Measurements from ENCODE around the gene TOLLIP. TPM values are rescaled to one million over a fixed set of nuclear protein-coding genes. Genes with fewer than 3 reads are reported as not detected.

TOLLIP gene
- total and polyA plus RNA-seq, 9 donors: 11.9 to 29.8 (median 24.5) TPM

- Histone ChIP-seq H3K4me1 (ENCODE audit: control insufficient read depth, insufficient read depth, low read length) (peaks cover 11% of the 10 kb centered on the region), H3K27me3 (ENCODE audit: control insufficient read depth, insufficient read depth, low read length) (no peaks in the 10 kb centered on the region), H3K4me3 (ENCODE audit: low read length) (no peak overlapping the region), H3K9me3 (replicated peaks; ENCODE audit: control insufficient read depth, low read depth, low read length) (no peaks in the 10 kb centered on the region), H3K36me3 (ENCODE audit: control insufficient read depth, insufficient read depth, low read length) (peaks cover 55% of the 10 kb centered on the region), H3K27ac (ENCODE audit: low read length) (no peak overlapping the region)
- 89% methylated on average over 43 of the region's 43 CpGs for WGBS (ENCODE audit: insufficient coverage)
- DNase-seq: no peak
These were observed 16.5 kb downstream of the TOLLIP start for GRCh38 chr11:1292644-1293618.

- Histone ChIP-seq H3K9me3 (replicated peaks; ENCODE audit: control insufficient read depth, low read depth, low read length) (no peaks in the 10 kb centered on the region), H3K4me3 (ENCODE audit: low read length) (no peak overlapping the region), H3K36me3 (ENCODE audit: control insufficient read depth, insufficient read depth, low read length) (peaks cover 57% of the 10 kb centered on the region), H3K27me3 (ENCODE audit: control insufficient read depth, insufficient read depth, low read length) (no peaks in the 10 kb centered on the region), H3K4me1 (ENCODE audit: control insufficient read depth, insufficient read depth, low read length) (peaks cover 4% of the 10 kb centered on the region), H3K27ac (ENCODE audit: low read length) (no peak overlapping the region)
- no peak for DNase-seq
- WGBS (ENCODE audit: insufficient coverage): 92% methylated on average over 8 of the region's 10 CpGs
These were observed 17.3 kb downstream of the TOLLIP start for GRCh38 chr11:1292018-1292643.

- WGBS (ENCODE audit: insufficient coverage): 95% methylated on average over 29 of the region's 46 CpGs
- H3K27ac ChIP-seq (ENCODE audit: low read length): no peak overlapping the region
- H3K9me3 ChIP-seq (replicated peaks; ENCODE audit: control insufficient read depth, low read depth, low read length): no peaks in the 10 kb centered on the region
- no peaks in the 10 kb centered on the region for H3K27me3 ChIP-seq (ENCODE audit: control insufficient read depth, insufficient read depth, low read length)
- peaks cover 62% of the 10 kb centered on the region for H3K36me3 ChIP-seq (ENCODE audit: control insufficient read depth, insufficient read depth, low read length)
- no peak for DNase-seq
- H3K4me3 ChIP-seq (ENCODE audit: low read length): no peak overlapping the region
- peaks cover 4% of the 10 kb centered on the region for H3K4me1 ChIP-seq (ENCODE audit: control insufficient read depth, insufficient read depth, low read length)
These were observed 18.0 kb downstream of the TOLLIP start for GRCh38 chr11:1291295-1292017.

- Histone ChIP-seq H3K4me1 (ENCODE audit: control insufficient read depth, insufficient read depth, low read length) (peaks cover 4% of the 10 kb centered on the region), H3K9me3 (replicated peaks; ENCODE audit: control insufficient read depth, low read depth, low read length) (no peaks in the 10 kb centered on the region), H3K36me3 (ENCODE audit: control insufficient read depth, insufficient read depth, low read length) (peaks cover 66% of the 10 kb centered on the region), H3K27ac (ENCODE audit: low read length) (no peak overlapping the region), H3K4me3 (ENCODE audit: low read length) (no peak overlapping the region), H3K27me3 (ENCODE audit: control insufficient read depth, insufficient read depth, low read length) (no peaks in the 10 kb centered on the region)
- 91% methylated on average over 39 of the region's 43 CpGs for WGBS (ENCODE audit: insufficient coverage)
- DNase-seq: no peak
These were observed 19.1 kb downstream of the TOLLIP start for GRCh38 chr11:1290052-1291040.

GRCh38 chr11:1289211-1289935 is 20.1 kb downstream of the TOLLIP start:
- Histone ChIP-seq H3K27me3 (ENCODE audit: control insufficient read depth, insufficient read depth, low read length) (no peaks in the 10 kb centered on the region), H3K4me1 (ENCODE audit: control insufficient read depth, insufficient read depth, low read length) (peaks cover 4% of the 10 kb centered on the region), H3K9me3 (replicated peaks; ENCODE audit: control insufficient read depth, low read depth, low read length) (no peaks in the 10 kb centered on the region), H3K36me3 (ENCODE audit: control insufficient read depth, insufficient read depth, low read length) (peaks cover 68% of the 10 kb centered on the region), H3K4me3 (ENCODE audit: low read length) (no peak overlapping the region), H3K27ac (ENCODE audit: low read length) (no peak overlapping the region)
- DNase-seq: no peak
- 94% methylated on average over 28 of the region's 33 CpGs for WGBS (ENCODE audit: insufficient coverage)

GRCh38 chr11:1288426-1289151 is 20.8 kb downstream of the TOLLIP start:
- Histone ChIP-seq H3K4me3 (ENCODE audit: low read length) (no peak overlapping the region), H3K4me1 (ENCODE audit: control insufficient read depth, insufficient read depth, low read length) (peaks cover under 1% of the 10 kb centered on the region), H3K27ac (ENCODE audit: low read length) (no peak overlapping the region), H3K36me3 (ENCODE audit: control insufficient read depth, insufficient read depth, low read length) (peaks cover 70% of the 10 kb centered on the region), H3K9me3 (replicated peaks; ENCODE audit: control insufficient read depth, low read depth, low read length) (no peaks in the 10 kb centered on the region), H3K27me3 (ENCODE audit: control insufficient read depth, insufficient read depth, low read length) (no peaks in the 10 kb centered on the region)
- no peak for DNase-seq
- 96% methylated on average over 25 of the region's 30 CpGs for WGBS (ENCODE audit: insufficient coverage)

- DNase-seq: no peak
- Histone ChIP-seq H3K27me3 (ENCODE audit: control insufficient read depth, insufficient read depth, low read length) (no peaks in the 10 kb centered on the region), H3K36me3 (ENCODE audit: control insufficient read depth, insufficient read depth, low read length) (peaks cover 69% of the 10 kb centered on the region), H3K9me3 (replicated peaks; ENCODE audit: control insufficient read depth, low read depth, low read length) (no peaks in the 10 kb centered on the region), H3K27ac (ENCODE audit: low read length) (no peak overlapping the region), H3K4me1 (ENCODE audit: control insufficient read depth, insufficient read depth, low read length) (no peaks in the 10 kb centered on the region), H3K4me3 (ENCODE audit: low read length) (no peak overlapping the region)
- 93% methylated on average over 8 of the region's 9 CpGs for WGBS (ENCODE audit: insufficient coverage)
These were observed 21.5 kb downstream of the TOLLIP start for GRCh38 chr11:1287928-1288327.

- Histone ChIP-seq H3K4me1 (ENCODE audit: control insufficient read depth, insufficient read depth, low read length) (no peaks in the 10 kb centered on the region), H3K4me3 (ENCODE audit: low read length) (no peak overlapping the region), H3K36me3 (ENCODE audit: control insufficient read depth, insufficient read depth, low read length) (peaks cover 80% of the 10 kb centered on the region), H3K27me3 (ENCODE audit: control insufficient read depth, insufficient read depth, low read length) (no peaks in the 10 kb centered on the region), H3K27ac (ENCODE audit: low read length) (no peak overlapping the region), H3K9me3 (replicated peaks; ENCODE audit: control insufficient read depth, low read depth, low read length) (no peaks in the 10 kb centered on the region)
- 86% methylated on average over 6 of the region's 17 CpGs for WGBS (ENCODE audit: insufficient coverage)
- no peak for DNase-seq
These were observed 23.6 kb downstream of the TOLLIP start for GRCh38 chr11:1285876-1286275.
